C4-2B (cell line): Measurements from ENCODE around the gene PALLD.

ENCODE experiments used
- ZFX ChIP-seq: fragments of 450-650 bp; IDR thresholded peaks from 2 replicates; pipeline ENCODE4 v1.6.1; 2017
- TF ChIP-seq, protein P1 (sequence below): fragments of 450-650 bp; conservative IDR thresholded peaks from 2 replicates; pipeline ENCODE4 v1.5.1; 2017; ENCODE audit warnings: mild to moderate bottlenecking

DNA sequence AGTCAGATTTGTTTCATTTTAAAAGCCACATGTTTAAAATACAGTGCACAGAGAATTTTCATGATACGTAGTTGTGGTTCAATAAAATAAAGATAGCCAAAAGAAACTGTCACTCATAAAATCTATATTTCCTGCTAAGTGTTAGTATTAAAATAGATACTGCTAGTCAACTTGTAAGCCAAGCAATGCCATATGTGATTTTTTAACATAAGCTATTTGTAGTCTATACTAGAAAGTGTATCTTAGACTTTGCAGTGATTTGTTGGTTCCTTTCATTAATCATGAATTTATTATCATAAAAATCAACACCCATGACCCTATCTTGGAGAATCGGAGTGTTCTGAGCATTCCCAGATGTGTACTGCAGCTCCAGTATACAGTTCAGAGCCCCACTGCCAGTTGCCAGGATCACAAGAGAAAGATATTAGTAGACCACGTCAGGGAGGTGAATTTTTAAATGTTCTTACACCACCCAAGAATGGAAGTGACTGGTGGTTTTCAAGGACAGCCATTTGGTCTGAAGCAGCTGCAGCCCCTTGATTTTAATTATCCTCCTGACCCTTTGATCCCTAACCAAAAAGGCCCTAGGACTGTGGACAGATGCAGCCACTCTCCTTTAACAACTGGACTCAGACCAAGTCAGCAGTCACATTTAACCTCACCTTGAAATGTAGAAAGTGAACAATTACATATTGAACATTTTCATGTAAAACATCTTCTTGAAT lies 163.1 kb downstream of the PALLD start:
- no peak for TF ChIP-seq ZFX
- TF ChIP-seq, protein P1, sequence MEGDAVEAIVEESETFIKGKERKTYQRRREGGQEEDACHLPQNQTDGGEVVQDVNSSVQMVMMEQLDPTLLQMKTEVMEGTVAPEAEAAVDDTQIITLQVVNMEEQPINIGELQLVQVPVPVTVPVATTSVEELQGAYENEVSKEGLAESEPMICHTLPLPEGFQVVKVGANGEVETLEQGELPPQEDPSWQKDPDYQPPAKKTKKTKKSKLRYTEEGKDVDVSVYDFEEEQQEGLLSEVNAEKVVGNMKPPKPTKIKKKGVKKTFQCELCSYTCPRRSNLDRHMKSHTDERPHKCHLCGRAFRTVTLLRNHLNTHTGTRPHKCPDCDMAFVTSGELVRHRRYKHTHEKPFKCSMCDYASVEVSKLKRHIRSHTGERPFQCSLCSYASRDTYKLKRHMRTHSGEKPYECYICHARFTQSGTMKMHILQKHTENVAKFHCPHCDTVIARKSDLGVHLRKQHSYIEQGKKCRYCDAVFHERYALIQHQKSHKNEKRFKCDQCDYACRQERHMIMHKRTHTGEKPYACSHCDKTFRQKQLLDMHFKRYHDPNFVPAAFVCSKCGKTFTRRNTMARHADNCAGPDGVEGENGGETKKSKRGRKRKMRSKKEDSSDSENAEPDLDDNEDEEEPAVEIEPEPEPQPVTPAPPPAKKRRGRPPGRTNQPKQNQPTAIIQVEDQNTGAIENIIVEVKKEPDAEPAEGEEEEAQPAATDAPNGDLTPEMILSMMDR: no peak
